Pancreas (tissue), 10 donors: ENCODE measurements around the gene NOS3. TPM values are rescaled to one million over a fixed set of nuclear protein-coding genes. Genes with fewer than 3 reads are reported as not detected.

Experiments
- ATAC-seq, 4 donors: fragments of 200-7000 bp; cut with Tn5 transposase; one replicate each; pipeline versions ENCODE4 v1.8.0 to v1.9.1; 2020; ENCODE audit warnings: mild to moderate bottlenecking in 4 of 4, moderate library complexity in 4 of 4
- DNase-seq, 6 donors: peaks; one replicate each; pipeline ENCODE4 v3.0.0-alpha.2; 2020
- FAIRE-seq: peaks from 2 replicates; lab custom pipeline; 2012; peaks lifted over from hg19 to GRCh38; lab: Jason Lieb, UNC
- H3K27ac ChIP-seq, 4 donors: fragments of 200-600 bp; sonication (generic); 1 replicate in 3 of 4; 2 replicates in 1 of 4; pipeline versions ENCODE4 v1.5.0 to v1.8.0; 2020
- H3K27me3 ChIP-seq, 4 donors: fragments of 200-600 bp; one replicate each; pipeline ENCODE4 v1.8.0; 2021
- H3K36me3 ChIP-seq, 3 donors: fragments of 200-600 bp; sonication (generic) in 1 of 3; one replicate each; pipeline versions ENCODE4 v1.5.0 to v1.8.0; 2020 to 2021
- H3K4me1 ChIP-seq, 3 donors: fragments of 200-600 bp; one replicate each; pipeline ENCODE4 v1.8.0; 2021
- H3K4me3 ChIP-seq, 4 donors: fragments of 200-600 bp; sonication (generic) in 2 of 4; one replicate each; pipeline versions ENCODE4 v1.5.0 to v1.8.0; 2020 to 2021
- H3K9me3 ChIP-seq, 4 donors: fragments of 200-600 bp; one replicate each; pipeline ENCODE4 v1.8.0; 2021
- WGBS, 2 donors: extraction: QIAGEN DNeasy Blood & Tissue Kit; methylation state at CpG; one replicate each; pipeline ENCODE4 v1.1.7; 2013; 5-methylcytosine and 5-hydroxymethylcytosine counted together
- intact Hi-C, 3 donors: fragments of 100-400 bp; cut with DNase I; formaldehyde crosslinking; loops; one replicate each; pipeline versions ENCODE4 v1.11.1 to v1.14.2; 2022
- polyA plus RNA-seq, 2 donors: library from polyadenylated mRNA; stranded (reverse); fragments of 200-250 nt; gene quantifications; one replicate each; pipeline ENCODE4 v1.2.3, GENCODE V29; 2013
- total RNA-seq, 6 donors: library from RNA; stranded (reverse); fragmentation: NEBNext Ultra II Directional in 4 of 6; extraction: Animal tissue kit (Norgen Biotek cat#: 25700) in 4 of 6; gene quantifications; one replicate each; pipeline versions ENCODE4 v1.2.1 to v1.2.4, GENCODE V29; 2021 to 2023
- TF ChIP-seq, protein P1 (sequence below), 4 donors: fragments of 200-600 bp; sonication (generic) in 3 of 4; IDR thresholded peaks; one replicate each; pipeline versions ENCODE4 v1.5.0 to v1.8.0; 2021; ENCODE audit warnings: antibody characterized with exemption in 4 of 4
- donor health status: healthy with polysubstance abuse.
- donor health status: DM: no; HTN: no; CAD: no; lungs with moderate emphysema.
- donor health status: DM: no; HTN: no; CAD: no.
- donor health status: control.
- donor health status: control.
- donor health status: Bipolar disorder and iron deficiency.
- donor health status: DM: yes; HTN: yes; CAD: no.
- donor health status: DM: no; HTN: no; CAD: no.
- donor health status: DM: no; HTN: no; CAD: no.
- donor health status: DM: yes; HTN: yes; CAD: no.

The NOS3 gene
- total and polyA plus RNA-seq, 8 donors: 1.0 to 12.5 (median 3.5) TPM

GRCh38 chr7:150972023-150972468, 18.8 kb upstream of the NOS3 start:
- Histone ChIP-seq H3K9me3 (no peaks in the 10 kb centered on the region), H3K36me3 (no peaks in the 10 kb centered on the region), H3K4me3 (no peak overlapping the region), H3K27ac (no peak overlapping the region), H3K4me1 (no peaks in the 10 kb centered on the region), H3K27me3 (peaks cover 0 to 1% (median 0%) of the 10 kb centered on the region in 4 donors)
- FAIRE-seq: no peak
- peak in 1 of 6 donors; percentile 52 for DNase-seq
- intact Hi-C loops: no loop called here
- TF ChIP-seq, protein P1, sequence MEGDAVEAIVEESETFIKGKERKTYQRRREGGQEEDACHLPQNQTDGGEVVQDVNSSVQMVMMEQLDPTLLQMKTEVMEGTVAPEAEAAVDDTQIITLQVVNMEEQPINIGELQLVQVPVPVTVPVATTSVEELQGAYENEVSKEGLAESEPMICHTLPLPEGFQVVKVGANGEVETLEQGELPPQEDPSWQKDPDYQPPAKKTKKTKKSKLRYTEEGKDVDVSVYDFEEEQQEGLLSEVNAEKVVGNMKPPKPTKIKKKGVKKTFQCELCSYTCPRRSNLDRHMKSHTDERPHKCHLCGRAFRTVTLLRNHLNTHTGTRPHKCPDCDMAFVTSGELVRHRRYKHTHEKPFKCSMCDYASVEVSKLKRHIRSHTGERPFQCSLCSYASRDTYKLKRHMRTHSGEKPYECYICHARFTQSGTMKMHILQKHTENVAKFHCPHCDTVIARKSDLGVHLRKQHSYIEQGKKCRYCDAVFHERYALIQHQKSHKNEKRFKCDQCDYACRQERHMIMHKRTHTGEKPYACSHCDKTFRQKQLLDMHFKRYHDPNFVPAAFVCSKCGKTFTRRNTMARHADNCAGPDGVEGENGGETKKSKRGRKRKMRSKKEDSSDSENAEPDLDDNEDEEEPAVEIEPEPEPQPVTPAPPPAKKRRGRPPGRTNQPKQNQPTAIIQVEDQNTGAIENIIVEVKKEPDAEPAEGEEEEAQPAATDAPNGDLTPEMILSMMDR (IDR thresholded peaks at IDR 0.05): no peak
- peak in 3 of 4 donors; percentile 17 to 39 (median 22) for ATAC-seq
- 77 to 79% methylated on average over 12 of the region's 12 CpGs for WGBS, 2 donors

- TF ChIP-seq, protein P1 (IDR thresholded peaks at IDR 0.05): no peak
- intact Hi-C loops: no loop called here
- 79 to 82% methylated on average over 8 of the region's 8 CpGs for WGBS, 2 donors
- peak in 1 of 6 donors; percentile 20 for DNase-seq
- H3K4me1 ChIP-seq: no peaks in the 10 kb centered on the region
- no peaks in the 10 kb centered on the region for H3K9me3 ChIP-seq
- no peak for ATAC-seq
- no peak overlapping the region for H3K4me3 ChIP-seq
- no peak overlapping the region for H3K27ac ChIP-seq
- H3K36me3 ChIP-seq: no peaks in the 10 kb centered on the region
- peaks cover 0 to 6% (median 0%) of the 10 kb centered on the region in 4 donors for H3K27me3 ChIP-seq
- no peak for FAIRE-seq
Observed at GRCh38 chr7:150972741-150973140, 18.1 kb upstream of the NOS3 start.

- 56 to 58% methylated on average over 25 to 27 of the region's 27 CpGs for WGBS, 2 donors
- ATAC-seq (peak in 3 of 4 donors; percentile 6 to 37 (median 24)), DNase-seq (peak in 2 of 6 donors; percentile 26 to 74), FAIRE-seq (no peak)
- Histone ChIP-seq H3K4me1 (no peaks in the 10 kb centered on the region), H3K9me3 (no peaks in the 10 kb centered on the region), H3K4me3 (peak overlapping the region in 2 of 4 donors; percentile 57 to 60), H3K27me3 (peaks cover 0 to 6% (median 0%) of the 10 kb centered on the region in 4 donors), H3K36me3 (no peaks in the 10 kb centered on the region), H3K27ac (no peak overlapping the region)
- TF ChIP-seq, protein P1 (IDR thresholded peaks at IDR 0.05): no peak
- intact Hi-C loops: no loop called here
Observed at GRCh38 chr7:150973571-150974451, 17.0 kb upstream of the NOS3 start.

- H3K4me3 ChIP-seq: peak overlapping the region; percentile 35 to 60 (median 48)
- DNase-seq (peak; percentile 40 to 80 (median 64)), FAIRE-seq (no peak), ATAC-seq (peak; percentile 58 to 78 (median 68))
- H3K27ac ChIP-seq: peak overlapping the region in 3 of 4 donors; percentile 23 to 42 (median 33)
- H3K4me1 ChIP-seq: no peaks in the 10 kb centered on the region
- intact Hi-C loops: no loop called here
- peaks cover 0 to 6% (median 0%) of the 10 kb centered on the region in 4 donors for H3K27me3 ChIP-seq
- no peaks in the 10 kb centered on the region for H3K9me3 ChIP-seq
- H3K36me3 ChIP-seq: no peaks in the 10 kb centered on the region
- WGBS, 2 donors: 1 to 2% methylated on average over 76 to 89 of the region's 89 CpGs
- TF ChIP-seq, protein P1 (IDR thresholded peaks at IDR 0.05): no peak
Observed at GRCh38 chr7:150974468-150975391, 16.1 kb upstream of the NOS3 start.
